GM12891 (cell line): ENCODE data around the gene TMC5.
A peak's percentile ranks its signal among the peaks of the same experiment; 100 is the strongest.
"Not testable (repeated sequence)": the region's sequence is repeated elsewhere in the genome, so short reads cannot be mapped to it uniquely, and the experiment has no call there.

Source experiments
- DNase-seq: peaks from one replicate; pipeline ENCODE4 v3.0.0; 2011; ENCODE audit warnings: low spot score; ENCODE audit not compliant: insufficient read length
- FAIRE-seq: peaks from 2 replicates; lab custom pipeline; 2011; peaks lifted over from hg19 to GRCh38; lab: Jason Lieb, UNC
- PAX5 ChIP-seq: IDR thresholded peaks from 2 replicates; pipeline ENCODE4 v1.6.1; 2011; ENCODE audit warnings: low read length, moderate library complexity, mild to moderate bottlenecking; ENCODE audit not compliant: insufficient read depth, severe bottlenecking
- POLR2A ChIP-seq: IDR thresholded peaks from 2 replicates; pipeline ENCODE4 v1.6.1; 2011; ENCODE audit warnings: low read depth, low read length, control low read depth
- POLR2AphosphoS5 ChIP-seq: IDR thresholded peaks from 2 replicates; pipeline ENCODE4 v1.6.1; 2011; ENCODE audit warnings: low read depth, low read length, control low read depth
- POU2F2 ChIP-seq: IDR thresholded peaks from 2 replicates; pipeline ENCODE4 v1.6.1; 2011; ENCODE audit warnings: low read depth, mild to moderate bottlenecking, control low read depth, low read length, moderate library complexity
- SPI1 ChIP-seq: IDR thresholded peaks from 2 replicates; pipeline ENCODE4 v1.6.1; 2011; ENCODE audit warnings: low read depth, low read length, control low read depth
- TAF1 ChIP-seq: IDR thresholded peaks from 2 replicates; pipeline ENCODE4 v1.6.1; 2011; ENCODE audit warnings: low read depth, low read length, control low read depth

TMC5 gene

DNA sequence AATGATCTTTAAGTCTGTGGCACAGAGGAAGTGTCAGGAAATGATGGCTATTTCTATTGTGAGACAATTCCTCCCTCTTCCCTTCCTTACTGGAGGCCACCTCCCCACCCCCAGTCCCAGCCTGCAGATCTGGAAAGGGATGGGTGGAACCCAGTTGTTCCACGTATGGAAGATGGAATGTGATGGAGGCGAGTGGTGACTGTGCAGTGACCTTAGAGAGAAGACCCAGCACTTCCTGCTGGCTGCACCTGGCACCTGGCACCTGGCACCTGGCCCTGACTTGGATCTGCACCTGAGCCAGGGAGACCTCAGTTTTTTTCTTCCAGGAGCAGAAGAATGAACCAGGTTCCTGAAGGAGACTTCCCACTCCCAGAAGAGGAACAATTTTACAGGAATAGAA lies 33.0 kb upstream of the TMC5 start:
- TF ChIP-seq POLR2A (no peak), SPI1 (no peak), POU2F2 (no peak), POLR2AphosphoS5 (no peak), TAF1 (no peak), PAX5 (no peak)
- FAIRE-seq = no peak
- DNase-seq = no peak

DNA sequence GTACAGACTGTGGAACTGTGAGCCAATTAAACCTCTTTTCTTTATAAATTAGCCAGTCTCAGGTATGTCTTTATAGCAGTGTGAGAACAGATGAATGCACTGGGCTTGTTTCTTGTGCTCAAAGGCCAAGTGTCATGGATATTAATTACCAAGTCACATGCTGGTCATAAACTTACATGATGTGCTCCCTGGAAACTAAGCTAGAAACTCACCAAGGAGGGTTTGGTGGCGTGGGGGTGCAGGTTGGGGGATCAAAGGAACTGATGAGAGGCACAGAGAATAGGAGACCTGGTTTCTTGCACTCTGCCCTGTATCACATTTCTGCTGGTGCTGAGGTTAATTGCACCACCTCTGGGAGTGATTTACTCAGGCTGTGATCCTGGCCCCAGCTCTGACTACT lies 31.2 kb upstream of the TMC5 start:
- no peak for FAIRE-seq
- no peak for DNase-seq
- no peak for TF ChIP-seq POLR2A
- no peak for TF ChIP-seq PAX5
- no peak for TF ChIP-seq POU2F2
- no peak for TF ChIP-seq TAF1
- no peak for TF ChIP-seq SPI1
- no peak for TF ChIP-seq POLR2AphosphoS5

DNA sequence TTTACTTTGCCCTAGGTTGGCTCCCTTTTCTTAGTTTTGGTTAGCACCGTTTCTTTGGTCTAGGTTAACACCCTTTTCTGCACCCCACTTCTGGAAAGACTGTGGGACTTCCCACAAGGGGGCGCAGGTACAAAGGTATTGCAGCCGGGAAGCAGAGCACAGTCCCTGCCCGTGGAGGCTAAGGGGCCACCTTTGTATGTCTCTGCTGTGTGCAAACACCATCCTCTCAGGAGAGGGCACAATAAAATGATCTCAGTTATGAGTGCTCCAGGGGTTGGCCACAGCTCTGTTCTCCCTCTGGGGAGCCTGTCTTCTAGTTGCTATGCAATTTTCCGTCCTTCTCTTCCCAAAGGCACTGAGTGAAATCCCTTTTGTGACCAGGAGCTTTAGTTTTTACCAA lies 28.4 kb upstream of the TMC5 start:
- peak; percentile 26 for DNase-seq
- TF ChIP-seq POLR2A (no peak), SPI1 (no peak), TAF1 (no peak), PAX5 (no peak), POU2F2 (no peak), POLR2AphosphoS5 (no peak)
- FAIRE-seq = no peak

DNA sequence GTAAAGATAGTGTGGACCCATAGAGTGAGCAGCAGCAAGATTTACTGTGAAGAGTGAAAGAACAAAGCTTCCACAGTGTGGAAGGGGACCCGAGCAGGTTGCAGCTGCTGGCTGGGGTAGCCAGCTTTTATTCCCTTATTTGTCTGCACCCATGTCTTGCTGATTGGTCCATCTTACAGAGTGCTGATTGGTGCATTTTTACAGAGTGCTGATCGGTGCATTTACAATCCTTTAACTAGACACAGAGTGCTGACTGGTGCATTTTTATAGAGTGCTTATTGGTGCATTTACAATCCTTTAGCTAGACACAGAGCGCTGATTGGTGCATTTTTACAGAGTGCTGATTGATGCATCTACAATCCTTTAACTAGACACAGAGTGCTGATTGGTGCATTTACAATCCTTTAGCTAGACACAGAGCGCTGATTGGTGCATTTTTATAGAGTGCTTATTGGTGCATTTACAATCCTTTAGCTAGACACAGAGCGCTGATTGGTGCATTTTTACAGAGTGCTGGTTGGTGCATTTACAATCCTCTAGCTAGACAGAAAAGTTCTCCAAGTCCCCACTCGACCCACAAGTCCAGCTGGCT lies 26.4 kb upstream of the TMC5 start:
- not testable (repeated sequence) for FAIRE-seq, DNase-seq

GRCh38 chr16:19392352-19392751 lies 25.3 kb upstream of the TMC5 start:
- no peak for TF ChIP-seq PAX5
- TF ChIP-seq SPI1 = no peak
- no peak for TF ChIP-seq POU2F2
- no peak for TF ChIP-seq POLR2A
- TF ChIP-seq TAF1 = no peak
- no peak for TF ChIP-seq POLR2AphosphoS5
- no peak for DNase-seq
- no peak for FAIRE-seq

- DNase-seq (no peak), FAIRE-seq (no peak)
- TF ChIP-seq POLR2AphosphoS5 (no peak), SPI1 (no peak)
Measured at GRCh38 chr16:19393226-19394111, 24.2 kb upstream of the TMC5 start.

DNA sequence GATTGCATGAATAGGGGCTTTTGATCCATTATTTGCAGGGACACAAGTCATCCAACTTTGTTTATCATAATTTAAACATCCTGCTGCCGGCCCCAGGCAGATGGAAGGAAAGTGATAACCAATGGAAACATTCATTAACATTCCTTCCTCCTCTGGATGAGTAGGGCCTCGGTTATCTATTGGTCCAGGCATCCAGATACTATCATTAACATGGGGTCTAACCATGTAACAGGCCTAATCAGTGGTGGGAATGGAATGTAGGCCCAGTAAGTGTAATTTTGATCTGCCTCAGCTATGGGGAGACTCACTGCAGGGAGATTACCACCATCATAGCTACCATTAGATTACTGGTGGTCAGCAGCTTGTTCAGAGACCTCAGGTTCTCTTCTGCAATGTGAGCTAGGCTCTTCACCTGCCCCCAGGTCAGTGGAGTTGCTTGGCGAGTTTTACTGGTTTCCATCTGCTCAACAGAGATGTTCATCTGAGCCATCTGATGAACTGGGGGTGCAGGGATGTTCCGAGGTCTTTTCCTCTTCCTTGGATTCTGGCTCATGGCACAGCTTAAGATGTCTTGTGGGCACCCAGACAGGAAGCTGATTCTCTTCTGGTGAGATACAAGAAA lies 21.9 kb upstream of the TMC5 start:
- not testable (repeated sequence) for DNase-seq, FAIRE-seq

- DNase-seq (no peak), FAIRE-seq (no peak)
- no peak for TF ChIP-seq PAX5
- TF ChIP-seq POLR2AphosphoS5 = no peak
- TF ChIP-seq SPI1 = no peak
- no peak for TF ChIP-seq POLR2A
- no peak for TF ChIP-seq TAF1
- TF ChIP-seq POU2F2 = no peak
Measured at GRCh38 chr16:19396555-19397011, 21.1 kb upstream of the TMC5 start.

DNA sequence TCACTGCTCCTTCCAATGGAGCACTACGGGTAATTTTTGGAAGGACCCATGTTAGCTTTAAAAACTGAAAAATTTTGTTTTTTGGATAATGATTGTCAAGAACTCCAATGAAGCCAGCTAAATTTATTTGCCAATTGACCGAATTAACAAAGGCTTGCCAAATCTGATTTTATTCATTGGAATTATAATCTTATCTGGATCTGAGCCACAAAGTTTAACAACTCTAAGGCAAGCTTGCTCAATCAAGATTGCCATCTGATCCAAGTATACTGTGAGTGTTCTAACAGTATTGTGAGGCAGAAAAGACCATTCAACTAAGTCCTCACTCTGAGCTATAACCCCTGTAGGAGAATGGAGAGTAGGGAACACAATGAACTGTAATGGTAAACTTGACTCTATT lies 20.3 kb upstream of the TMC5 start:
- DNase-seq, FAIRE-seq: not testable (repeated sequence)

GRCh38 chr16:19400711-19401110 lies 17.0 kb upstream of the TMC5 start:
- TF ChIP-seq POU2F2 = no peak
- no peak for TF ChIP-seq PAX5
- TF ChIP-seq POLR2A = no peak
- no peak for TF ChIP-seq POLR2AphosphoS5
- TF ChIP-seq TAF1 = no peak
- no peak for TF ChIP-seq SPI1
- DNase-seq (no peak), FAIRE-seq (no peak)
